Neutrophil (primary cell): ENCODE data around the gene CTTN.

Experiments used
- H3K27ac ChIP-seq: fragments of 200-600 bp; sonication (generic); 2 replicates; pipeline ENCODE4 v1.5.1; 2016; ENCODE audit warnings: mild to moderate bottlenecking, moderate library complexity
- H3K27me3 ChIP-seq: fragments of 200-600 bp; sonication (generic); 2 replicates; pipeline ENCODE4 v1.6.0; 2016; ENCODE audit warnings: mild to moderate bottlenecking
- H3K36me3 ChIP-seq: fragments of 200-600 bp; sonication (generic); 2 replicates; pipeline ENCODE4 v1.5.1; 2017
- H3K4me1 ChIP-seq, 2 experiments: fragments of 200-600 bp in 1 of 2; sonication (generic) in 1 of 2; 1 replicate in 1 of 2; 2 replicates in 1 of 2; pipeline versions ENCODE4 v1.5.1 to v1.6.1; 2013 to 2016; ENCODE audit warnings: low read depth in 1 of 2, low read length in 1 of 2, mild to moderate bottlenecking in 1 of 2, moderate library complexity in 1 of 2; ENCODE audit not compliant: control insufficient read depth in 1 of 2, insufficient read depth in 1 of 2
- H3K4me3 ChIP-seq, 2 experiments: fragments of 200-600 bp in 1 of 2; sonication (generic) in 1 of 2; 1 replicate in 1 of 2; 2 replicates in 1 of 2; pipeline ENCODE4 v1.5.1; 2013 to 2016; ENCODE audit warnings: low read depth in 1 of 2, low read length in 1 of 2, mild to moderate bottlenecking in 1 of 2, moderate library complexity in 1 of 2
- H3K9me3 ChIP-seq: fragments of 200-600 bp; sonication (generic); 2 replicates; pipeline ENCODE4 v1.5.1; 2016
- CTCF ChIP-seq: fragments of 200-600 bp; sonication (generic); IDR thresholded peaks from 2 replicates; pipeline ENCODE4 v1.5.1; 2016; ENCODE audit warnings: antibody characterized with exemption

Gene CTTN

GRCh38 chr11:70378506-70379134 lies 19.7 kb upstream of the CTTN start:
- peaks cover 97% of the 10 kb centered on the region for H3K36me3 ChIP-seq
- H3K27ac ChIP-seq = no peak overlapping the region
- H3K4me1 ChIP-seq = no peaks in the 10 kb centered on the region
- no peak overlapping the region for H3K4me3 ChIP-seq
- H3K27me3 ChIP-seq = no peaks in the 10 kb centered on the region
- TF ChIP-seq CTCF = no peak
- H3K9me3 ChIP-seq = no peaks in the 10 kb centered on the region

- no peaks in the 10 kb centered on the region for H3K4me1 ChIP-seq
- peaks cover 88% of the 10 kb centered on the region for H3K36me3 ChIP-seq
- H3K4me3 ChIP-seq = no peak overlapping the region
- no peaks in the 10 kb centered on the region for H3K9me3 ChIP-seq
- no peak for TF ChIP-seq CTCF
- H3K27ac ChIP-seq = no peak overlapping the region
- no peaks in the 10 kb centered on the region for H3K27me3 ChIP-seq
These were observed 17.0 kb upstream of the CTTN start for GRCh38 chr11:70381350-70381749.

GRCh38 chr11:70381872-70382861 lies 16.2 kb upstream of the CTTN start:
- Histone ChIP-seq H3K27ac (no peak overlapping the region), H3K36me3 (peaks cover 80% of the 10 kb centered on the region)
- no peak for TF ChIP-seq CTCF

GRCh38 chr11:70383664-70384565 lies 14.4 kb upstream of the CTTN start:
- TF ChIP-seq CTCF = no peak
- peaks cover 19% of the 10 kb centered on the region for H3K27me3 ChIP-seq
- H3K9me3 ChIP-seq = no peaks in the 10 kb centered on the region
- no peak overlapping the region for H3K4me3 ChIP-seq
- no peaks in the 10 kb centered on the region for H3K4me1 ChIP-seq
- peaks cover 62% of the 10 kb centered on the region for H3K36me3 ChIP-seq
- H3K27ac ChIP-seq = no peak overlapping the region

More at GRCh38 chr11:70381872-70382861, 16.2 kb upstream of the CTTN start:
- H3K4me3 ChIP-seq = no peak overlapping the region
- H3K27me3 ChIP-seq = peaks cover 1% of the 10 kb centered on the region
- no peaks in the 10 kb centered on the region for H3K4me1 ChIP-seq
- H3K9me3 ChIP-seq = no peaks in the 10 kb centered on the region

GRCh38 chr11:70384566-70385152 lies 13.7 kb upstream of the CTTN start:
- peaks cover 55% of the 10 kb centered on the region for H3K36me3 ChIP-seq
- peaks cover 26% of the 10 kb centered on the region for H3K27me3 ChIP-seq
- no peaks in the 10 kb centered on the region for H3K4me1 ChIP-seq
- no peak for TF ChIP-seq CTCF
- H3K4me3 ChIP-seq = no peak overlapping the region
- H3K9me3 ChIP-seq = no peaks in the 10 kb centered on the region
- H3K27ac ChIP-seq = no peak overlapping the region
